SHP77 (cell line): ENCODE measurements around the gene BCAS3.
"Not testable (repeated sequence)": the region's sequence is repeated elsewhere in the genome, so short reads cannot be mapped to it uniquely, and the experiment has no call there.

Experiments
- DNase-seq, 2 experiments: peaks; one replicate each; lab custom pipeline; 2025; lab: John Stamatoyannopoulos, UW

BCAS3 gene

DNA sequence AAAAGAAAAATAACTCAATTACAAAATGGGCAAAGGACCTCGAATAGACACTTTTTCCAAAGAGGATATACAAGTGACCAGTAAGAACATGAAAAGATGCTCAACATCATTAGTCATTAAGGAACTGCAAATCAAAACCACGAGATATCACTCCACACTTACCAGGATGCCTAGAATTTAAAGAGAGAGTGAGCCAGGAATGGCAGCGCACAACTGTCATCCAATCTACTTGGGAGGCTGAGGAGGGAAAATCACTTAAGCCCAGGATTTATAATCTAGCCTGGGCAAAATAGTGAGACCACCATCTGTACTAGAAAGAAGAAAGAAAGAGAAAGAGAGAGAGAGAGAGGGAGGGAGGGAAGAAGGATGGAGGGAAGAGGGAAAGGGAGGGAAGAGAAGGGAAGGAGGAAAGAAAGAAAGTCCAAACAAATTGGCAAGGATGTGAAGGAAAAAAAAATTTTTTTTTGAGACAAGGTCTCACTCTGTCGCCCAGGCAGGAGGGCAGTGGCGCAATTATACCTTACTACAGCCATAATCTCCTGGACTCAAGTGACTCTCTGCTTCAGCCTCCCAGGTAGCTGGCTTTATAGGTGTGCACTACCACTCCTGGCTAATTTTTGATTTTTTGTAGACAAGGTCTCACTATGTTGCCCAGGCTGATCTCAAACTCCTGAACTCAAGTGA is 744.6 kb downstream of the BCAS3 start:
- DNase-seq = no peak

DNA sequence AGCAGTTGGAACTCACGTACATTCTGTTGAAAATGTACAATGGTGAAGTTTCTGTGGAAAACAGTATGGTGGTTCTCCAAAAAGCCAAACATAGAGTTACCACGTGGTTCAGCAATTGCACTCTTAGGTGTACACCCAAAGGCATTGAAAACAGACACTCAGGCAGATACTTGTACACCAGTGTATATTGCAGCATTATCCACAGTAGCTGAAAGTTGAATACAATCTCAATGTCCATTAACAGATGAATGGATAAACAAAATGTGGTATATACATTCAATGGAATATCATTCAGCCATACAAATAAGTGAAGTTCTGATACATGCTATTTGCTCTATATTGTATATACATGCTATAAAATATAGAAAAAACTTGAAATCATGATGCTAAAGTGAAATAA is 745.2 kb downstream of the BCAS3 start:
- DNase-seq = no peak

DNA sequence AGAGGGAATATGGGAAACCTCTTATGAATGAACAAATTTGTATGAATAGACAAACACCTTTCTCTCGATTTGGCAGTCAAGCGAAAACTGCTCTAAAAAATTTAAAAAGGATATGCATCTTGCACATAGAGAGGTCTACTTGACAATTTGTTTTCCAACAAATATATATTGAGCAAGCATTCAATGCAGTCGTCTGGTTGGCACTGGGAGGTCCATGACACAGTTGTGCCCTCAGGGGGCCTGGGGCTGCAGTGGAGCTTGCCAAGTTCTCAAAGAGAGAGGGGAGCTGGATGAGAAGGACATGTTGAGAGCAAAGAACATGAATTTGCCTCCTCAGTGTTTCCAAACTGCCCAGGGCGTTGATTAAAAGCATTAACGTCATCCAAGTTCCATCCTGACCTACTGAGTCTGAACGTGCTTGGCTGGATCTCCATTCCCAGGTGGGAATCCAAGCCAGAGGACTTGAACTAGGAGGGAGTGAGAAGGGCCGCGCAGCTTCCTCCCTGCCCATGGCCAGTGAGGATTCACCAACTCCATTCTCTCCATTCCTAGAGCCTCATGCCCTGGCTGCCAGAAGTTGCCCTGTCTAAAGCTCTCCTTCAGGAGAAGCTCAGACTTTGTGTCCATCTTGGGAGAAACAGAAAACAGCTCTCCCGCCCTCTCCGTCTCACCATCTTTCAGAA is 746.5 kb downstream of the BCAS3 start:
- DNase-seq = no peak

DNA sequence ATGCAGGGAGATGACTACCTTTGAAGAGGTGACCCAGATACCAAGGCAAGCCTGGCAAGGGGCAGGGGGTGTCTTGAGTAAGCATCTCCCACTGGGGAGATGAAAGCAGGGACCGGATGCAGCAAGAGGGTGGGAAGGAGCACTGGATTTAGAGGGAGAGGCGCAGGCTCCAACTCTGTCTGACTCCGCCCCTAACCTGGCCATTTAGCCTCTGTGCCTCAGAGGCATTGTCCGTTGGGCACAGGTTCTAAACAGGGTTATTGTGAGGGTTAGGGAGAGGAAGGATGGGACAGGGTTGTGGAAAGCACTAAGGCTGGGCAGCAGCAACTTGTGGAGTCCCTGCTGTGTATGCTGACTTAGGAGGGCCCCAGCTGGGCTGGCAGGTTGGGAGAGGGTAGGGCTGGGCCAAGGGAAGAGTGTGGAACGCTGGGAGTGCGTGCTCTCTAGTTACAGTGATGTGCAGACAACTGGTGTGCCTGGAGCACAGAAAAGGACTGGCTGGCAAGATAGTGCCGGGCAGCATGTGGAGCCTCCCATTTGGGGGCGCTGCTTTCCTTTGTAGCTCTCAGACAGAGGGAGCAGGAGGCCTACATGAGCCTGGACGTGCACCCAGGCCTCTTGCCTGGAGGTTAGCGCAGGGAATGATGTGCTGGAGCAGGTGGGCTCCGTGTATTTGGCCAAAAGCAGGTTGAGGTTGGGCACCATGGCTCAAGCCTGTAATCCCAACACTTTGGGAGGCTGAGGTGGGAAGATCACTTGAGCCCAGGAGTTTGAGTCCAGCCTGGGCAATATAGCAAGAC is 748.2 kb downstream of the BCAS3 start:
- no peak for DNase-seq

DNA sequence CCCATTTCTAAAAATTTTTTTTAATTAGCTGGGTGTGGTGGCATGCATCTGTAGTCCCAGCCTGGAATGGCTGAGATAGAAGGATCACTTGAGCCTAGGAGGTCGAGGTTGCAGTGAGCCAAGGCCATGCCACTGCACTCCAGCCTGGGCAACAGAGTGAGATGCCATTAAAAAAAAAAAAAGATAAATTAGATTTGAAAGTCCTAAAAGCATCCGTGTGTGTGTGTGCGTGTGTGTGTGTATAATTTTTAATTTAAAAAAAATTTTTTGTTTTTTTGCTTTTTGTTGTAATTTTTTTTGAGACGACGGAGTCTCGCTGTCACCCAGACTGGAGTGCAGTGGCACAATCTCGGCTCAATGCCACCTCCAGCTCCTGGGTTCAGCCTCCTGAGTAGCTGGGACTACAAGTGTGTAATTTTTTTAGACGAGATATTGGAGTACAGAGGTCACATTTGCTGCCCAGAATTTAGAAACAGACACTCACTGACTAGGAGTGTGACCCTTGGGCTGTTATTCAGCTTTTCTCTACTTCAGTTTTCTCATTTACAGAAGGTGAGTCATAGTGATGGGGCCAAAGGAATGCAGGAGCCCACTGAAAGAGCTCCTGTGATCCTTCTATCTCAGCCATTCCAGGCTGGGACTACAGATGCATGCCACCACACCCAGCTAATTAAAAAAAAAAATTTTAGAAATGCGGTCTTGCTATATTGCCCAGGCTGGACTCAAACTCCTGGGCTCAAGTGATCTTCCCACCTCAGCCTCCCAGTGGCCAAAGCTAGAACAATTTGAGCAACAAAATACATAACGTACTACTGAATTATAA is 749.0 kb downstream of the BCAS3 start:
- no peak for DNase-seq

DNA sequence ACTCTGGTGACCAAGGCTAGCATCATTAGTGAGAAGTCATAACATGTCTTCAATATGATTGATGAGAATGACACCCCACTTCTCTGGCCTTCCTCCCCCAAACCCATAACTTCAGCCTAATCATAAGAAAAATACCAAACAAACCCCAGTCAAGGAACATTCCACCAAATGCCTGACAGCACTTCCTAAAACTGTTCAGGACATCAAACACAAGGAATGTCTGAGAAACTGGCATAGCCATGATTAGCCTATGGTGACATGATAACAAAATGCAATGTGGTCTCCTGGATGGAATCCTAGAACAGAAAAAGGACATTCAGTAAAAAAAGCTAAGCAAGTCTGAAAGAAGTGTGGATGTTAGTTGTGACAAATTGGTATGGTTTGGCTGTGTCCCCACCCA is 749.9 kb downstream of the BCAS3 start:
- no peak for DNase-seq

DNA sequence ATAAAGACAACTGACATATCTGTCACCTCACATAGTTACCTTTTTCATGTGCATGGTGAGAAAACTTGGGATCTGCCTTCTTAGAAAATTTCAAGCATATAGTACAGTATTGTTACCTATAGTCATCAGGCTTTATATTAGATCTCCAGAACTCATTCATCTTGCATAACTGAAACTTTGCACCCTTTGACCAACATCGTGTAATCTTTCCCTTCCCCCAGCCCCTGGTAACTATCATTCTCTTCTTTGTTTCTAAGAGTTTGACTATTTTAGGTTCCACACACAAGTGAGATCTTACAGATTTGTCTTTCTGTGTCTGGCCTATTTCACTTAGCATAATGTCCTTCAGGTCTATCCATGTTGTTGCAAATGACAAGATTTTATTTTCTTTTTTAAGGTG is 751.6 kb downstream of the BCAS3 start:
- DNase-seq = no peak

DNA sequence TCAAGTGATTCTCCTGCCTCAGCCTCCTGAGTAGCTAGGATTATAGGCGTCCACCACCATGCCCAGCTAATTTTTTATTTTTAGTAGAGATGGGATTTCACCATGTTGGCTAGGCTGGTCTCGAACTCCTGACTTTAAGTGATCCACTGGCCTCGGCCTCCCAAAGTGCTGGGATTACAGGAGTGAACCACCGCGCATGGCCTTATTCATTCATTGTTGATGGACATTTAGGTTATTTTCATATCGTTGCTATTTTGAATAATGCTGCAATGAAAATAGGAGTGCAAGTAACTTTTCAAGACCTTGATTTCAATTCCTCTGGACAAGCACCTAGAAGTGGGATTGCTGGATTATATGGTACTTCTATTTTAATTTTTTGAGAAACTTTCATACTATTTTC is 752.2 kb downstream of the BCAS3 start:
- DNase-seq = not testable (repeated sequence)

DNA sequence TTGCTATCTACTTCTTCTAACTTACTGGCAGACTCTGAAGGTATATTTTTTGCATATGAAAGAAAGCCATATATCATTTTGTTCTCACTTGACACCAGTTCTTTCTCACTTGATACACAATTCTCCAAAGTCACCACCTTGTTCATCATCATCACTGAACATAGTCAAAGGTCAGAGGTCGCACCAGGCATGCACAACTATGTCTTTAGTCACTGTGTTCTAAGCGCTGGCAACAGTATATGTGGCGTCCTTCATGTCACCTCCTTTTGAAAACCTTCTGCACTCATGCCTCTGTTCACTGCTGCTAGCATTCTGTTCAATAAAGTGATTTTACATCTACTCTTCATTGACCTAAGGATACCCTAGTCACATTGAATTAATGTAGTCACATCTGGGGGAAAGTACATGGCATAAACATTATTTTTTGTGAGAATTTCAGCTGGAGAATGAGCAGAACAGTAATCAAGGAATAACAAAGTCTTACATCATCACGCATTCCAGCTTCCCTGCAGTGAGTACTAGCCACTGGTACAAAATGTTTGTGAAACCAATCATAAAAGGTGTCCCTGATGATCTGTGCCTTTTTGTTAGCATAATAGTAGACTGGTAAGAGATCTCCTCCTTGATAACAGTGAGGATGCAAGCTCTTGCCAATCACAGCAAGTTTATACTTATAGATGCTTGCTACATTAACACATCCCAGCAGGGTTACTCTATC is 754.1 kb downstream of the BCAS3 start:
- DNase-seq = no peak

DNA sequence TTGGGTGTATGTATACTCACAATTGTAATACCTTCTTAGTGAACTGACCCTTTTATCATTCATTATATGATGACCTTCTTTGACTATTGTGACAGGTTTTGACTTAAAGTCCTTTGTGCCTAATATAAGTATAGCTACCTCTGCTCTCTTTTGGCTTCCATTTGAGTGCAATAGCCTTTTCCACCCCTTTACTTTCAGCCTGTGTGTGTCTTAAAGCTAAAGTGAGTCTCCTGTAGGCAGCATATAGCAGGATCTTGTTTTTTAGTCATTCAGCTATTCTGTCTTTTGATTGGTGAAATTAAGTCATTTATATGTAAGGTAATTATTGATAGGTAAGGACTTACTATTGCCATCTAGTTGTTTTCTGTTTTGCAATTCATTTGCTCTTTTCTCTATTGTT is 758.6 kb downstream of the BCAS3 start:
- DNase-seq = no peak

DNA sequence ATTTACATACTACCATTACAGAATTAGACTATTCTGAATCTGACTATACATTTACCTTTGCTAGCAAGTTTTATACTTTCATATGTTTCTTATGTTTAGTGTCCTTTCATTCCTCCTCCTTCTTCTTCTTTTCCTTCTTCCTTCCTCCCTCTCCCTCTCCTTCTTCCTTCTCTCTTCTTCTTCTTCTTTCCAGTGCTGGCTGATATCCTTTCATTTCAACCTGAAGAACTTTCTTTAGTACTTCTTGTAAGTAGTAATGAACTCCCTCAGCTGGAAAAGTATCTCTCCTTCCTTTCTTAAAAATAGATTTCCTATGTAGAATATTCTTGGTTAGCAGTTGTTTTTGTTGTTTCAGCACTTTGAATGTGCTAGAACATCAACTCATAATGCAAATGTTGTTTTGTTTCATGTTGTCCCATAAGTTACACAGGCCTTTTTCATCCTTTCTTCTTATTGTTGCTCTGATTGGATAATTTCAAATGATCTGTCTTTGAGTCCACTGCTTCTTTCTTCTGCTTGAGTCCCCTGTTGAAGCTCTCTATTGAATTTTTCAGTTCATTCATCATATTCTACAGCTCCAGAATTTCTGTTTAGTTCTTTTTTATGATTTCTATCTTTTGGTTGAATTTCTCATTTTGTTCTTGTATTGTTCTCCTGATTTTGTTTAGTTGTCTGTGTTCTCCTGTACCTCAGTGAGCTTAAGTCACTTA is 759.5 kb downstream of the BCAS3 start:
- no peak for DNase-seq

DNA sequence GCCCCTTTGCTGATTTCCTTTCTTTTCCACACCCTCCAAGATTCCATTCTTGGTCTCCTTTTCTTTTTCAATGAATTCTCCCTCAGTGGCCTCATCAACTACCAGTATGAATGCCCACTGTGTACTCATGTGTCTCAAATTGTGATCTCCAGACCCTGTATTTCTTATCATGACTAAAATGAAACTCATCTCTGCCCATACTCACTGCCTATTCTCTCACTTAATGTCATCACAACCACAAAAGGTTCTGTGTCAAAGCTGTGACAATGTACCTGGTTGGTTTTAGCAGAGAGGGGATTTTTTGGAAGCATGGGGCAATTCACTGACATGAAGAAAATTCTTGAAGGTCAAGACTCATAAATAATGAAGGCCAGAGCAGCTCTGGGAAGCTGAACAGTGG is 763.0 kb downstream of the BCAS3 start:
- no peak for DNase-seq

DNA sequence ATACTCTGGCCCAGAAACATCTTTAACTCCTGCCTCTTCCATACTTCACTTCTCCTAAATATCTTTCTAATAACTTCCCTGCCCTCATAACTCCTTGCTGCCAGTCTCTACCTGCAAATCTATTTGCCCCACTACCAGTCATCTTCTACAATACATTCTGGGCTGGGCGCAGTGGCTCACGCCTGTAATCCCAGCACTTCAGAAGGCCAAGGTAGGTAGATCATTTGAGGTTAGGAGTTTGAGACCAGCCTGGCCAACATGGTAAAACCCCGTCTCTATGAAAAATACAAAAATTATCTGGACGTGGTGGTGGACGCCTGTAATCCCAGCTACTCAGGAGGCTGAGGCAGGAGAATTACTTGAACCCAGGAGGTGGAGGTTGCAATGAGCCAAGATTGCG is 763.9 kb downstream of the BCAS3 start:
- not testable (repeated sequence) for DNase-seq

DNA sequence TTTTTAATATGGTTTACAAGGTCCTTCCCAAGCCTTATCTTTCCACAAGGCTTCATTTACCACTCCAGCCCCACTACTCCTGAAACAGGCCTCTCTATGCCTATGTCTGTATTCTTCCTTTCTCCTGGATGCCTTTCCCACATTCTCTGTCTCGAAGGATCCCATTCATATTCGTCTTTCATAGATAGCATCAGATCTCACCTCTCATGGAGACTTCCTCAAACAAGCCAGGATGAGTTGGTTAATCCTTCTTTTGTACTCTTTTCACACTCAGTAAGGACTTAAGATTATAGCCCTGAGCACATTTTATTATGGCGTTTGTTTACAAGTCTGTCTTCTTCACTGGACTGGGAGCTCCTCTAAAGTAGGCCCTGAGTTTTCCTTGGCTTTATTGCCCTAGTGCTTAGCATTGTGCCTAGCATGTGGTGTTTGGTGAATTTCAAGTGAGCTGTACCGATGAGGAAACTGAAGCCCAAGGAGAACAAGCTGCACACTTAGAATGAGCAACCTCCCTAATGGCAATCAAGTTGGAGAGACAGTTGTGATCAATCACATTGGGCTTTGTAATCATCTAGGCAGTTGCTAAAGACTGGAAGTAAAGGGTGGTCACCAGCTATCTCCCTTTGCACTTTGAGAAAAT is 764.6 kb downstream of the BCAS3 start:
- no peak for DNase-seq
